Ishikawa (cell line): Measurements from ENCODE around the gene RFC4.

Source experiments
- CEBPB ChIP-seq: IDR thresholded peaks from 2 replicates; pipeline ENCODE4 v1.6.1; 2012
- CREB1 ChIP-seq: IDR thresholded peaks from 2 replicates; pipeline ENCODE4 v1.6.1; 2012; ENCODE audit warnings: low read depth
- EGR1 ChIP-seq: IDR thresholded peaks from 2 replicates; pipeline ENCODE4 v1.6.1; 2012
- EP300 ChIP-seq: IDR thresholded peaks from 2 replicates; pipeline ENCODE4 v1.6.1; 2012; ENCODE audit warnings: borderline replicate concordance
- FOXM1 ChIP-seq: IDR thresholded peaks from 2 replicates; pipeline ENCODE4 v1.6.1; 2012; ENCODE audit warnings: low read depth, borderline replicate concordance
- MAX ChIP-seq: IDR thresholded peaks from 2 replicates; pipeline ENCODE4 v1.6.1; 2012
- NFIC ChIP-seq: IDR thresholded peaks from 2 replicates; pipeline ENCODE4 v1.6.1; 2012
- RAD21 ChIP-seq: IDR thresholded peaks from 2 replicates; pipeline ENCODE4 v1.6.1; 2012; ENCODE audit warnings: low read depth
- REST ChIP-seq: IDR thresholded peaks from 2 replicates; pipeline ENCODE4 v1.6.1; 2012; ENCODE audit warnings: low read depth, mild to moderate bottlenecking
- TAF1 ChIP-seq: IDR thresholded peaks from 2 replicates; pipeline ENCODE4 v1.6.1; 2012; ENCODE audit warnings: low read depth, mild to moderate bottlenecking
- TCF12 ChIP-seq: IDR thresholded peaks from 2 replicates; pipeline ENCODE4 v1.6.1; 2012; ENCODE audit warnings: low read depth
- TEAD4 ChIP-seq: IDR thresholded peaks from 2 replicates; pipeline ENCODE4 v1.6.1; 2012
- YY1 ChIP-seq: IDR thresholded peaks from 2 replicates; pipeline ENCODE4 v1.6.1; 2012; ENCODE audit warnings: low read depth
- ZBTB7A ChIP-seq: IDR thresholded peaks from 2 replicates; pipeline ENCODE4 v1.6.1; 2012; ENCODE audit warnings: low read depth
- TF ChIP-seq, protein P1 (sequence below): IDR thresholded peaks from 2 replicates; pipeline ENCODE4 v1.6.1; 2012

RFC4 gene

DNA sequence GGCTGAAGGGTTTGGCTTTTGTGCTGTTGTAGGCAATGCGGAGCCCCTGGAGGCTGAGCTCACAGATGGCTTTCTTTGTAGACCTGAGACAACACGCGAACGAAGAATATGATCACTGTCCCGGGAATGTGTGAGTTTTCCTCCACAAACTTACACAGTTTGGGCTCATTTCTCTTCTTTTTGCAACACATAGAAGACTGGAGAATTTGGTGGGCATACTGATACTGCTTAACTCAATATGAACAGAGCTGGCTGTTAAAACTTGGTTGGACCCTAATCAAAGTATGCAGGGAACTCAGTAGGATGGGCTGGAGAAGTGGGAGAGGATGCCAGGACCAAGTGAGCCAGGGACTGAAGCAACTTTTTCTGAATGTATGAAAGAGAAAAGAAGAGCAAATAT is 12.2 kb upstream of the RFC4 start:
- no peak for TF ChIP-seq RAD21
- TF ChIP-seq EGR1: no peak
- TF ChIP-seq EP300: no peak
- TF ChIP-seq ZBTB7A: no peak
- no peak for TF ChIP-seq FOXM1
- no peak for TF ChIP-seq TEAD4
- TF ChIP-seq YY1: no peak
- no peak for TF ChIP-seq REST
- no peak for TF ChIP-seq TCF12
- TF ChIP-seq, protein P1, sequence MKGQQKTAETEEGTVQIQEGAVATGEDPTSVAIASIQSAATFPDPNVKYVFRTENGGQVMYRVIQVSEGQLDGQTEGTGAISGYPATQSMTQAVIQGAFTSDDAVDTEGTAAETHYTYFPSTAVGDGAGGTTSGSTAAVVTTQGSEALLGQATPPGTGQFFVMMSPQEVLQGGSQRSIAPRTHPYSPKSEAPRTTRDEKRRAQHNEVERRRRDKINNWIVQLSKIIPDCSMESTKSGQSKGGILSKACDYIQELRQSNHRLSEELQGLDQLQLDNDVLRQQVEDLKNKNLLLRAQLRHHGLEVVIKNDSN: no peak
- no peak for TF ChIP-seq CREB1
- no peak for TF ChIP-seq TAF1

- TF ChIP-seq EP300 (no peak), CREB1 (no peak), TEAD4 (no peak), TCF12 (no peak), YY1 (no peak), NFIC (no peak), REST (no peak), CEBPB (no peak), MAX (no peak), TAF1 (no peak), RAD21 (no peak), FOXM1 (no peak), EGR1 (no peak)
Measured at GRCh38 chr3:186815435-186815834, 9.2 kb upstream of the RFC4 start.

GRCh38 chr3:186814100-186814499 is 7.8 kb upstream of the RFC4 start:
- TF ChIP-seq NFIC (no peak), RAD21 (no peak), CREB1 (no peak), REST (no peak), FOXM1 (no peak), TCF12 (no peak), CEBPB (no peak), MAX (no peak), EP300 (no peak), EGR1 (no peak), ZBTB7A (no peak)
- TF ChIP-seq, protein P1: no peak

- no peak for TF ChIP-seq EP300
- no peak for TF ChIP-seq CREB1
- TF ChIP-seq MAX: no peak
- no peak for TF ChIP-seq EGR1
- TF ChIP-seq CEBPB: no peak
- no peak for TF ChIP-seq REST
- TF ChIP-seq, protein P1: no peak
Measured at GRCh38 chr3:186810336-186810996, 4.2 kb upstream of the RFC4 start.
